Spleen (tissue), 7 donors: Measurements from ENCODE around the gene CCDC180.

Source experiments
- CTCF ChIP-seq, 11 experiments: fragments of 200-600 bp in 7 of 11; fragments of 450-650 bp in 4 of 11; sonication (generic) in 4 of 11; IDR thresholded peaks in 8 of 11; conservative IDR thresholded peaks in 3 of 11; 1 replicate in 7 of 11; 2 replicates in 4 of 11; pipeline versions ENCODE4 v1.4.0 to v1.8.0; 2016 to 2021; ENCODE audit warnings: antibody characterized with exemption in 11 of 11, inconsistent platforms in 4 of 11, mild to moderate bottlenecking in 1 of 11
- POLR2A ChIP-seq, 3 donors: fragments of 450-650 bp; IDR thresholded peaks; one replicate each; pipeline ENCODE4 v1.5.1; 2017; ENCODE audit warnings: antibody characterized with exemption in 3 of 3, mild to moderate bottlenecking in 1 of 3
- donor health status: DM: no; HTN: no; CAD: no; lungs with moderate emphysema.
- donor health status: DM: no; HTN: no; CAD: no.
- donor health status: DM: no; HTN: no; CAD: no.

- no peak for TF ChIP-seq CTCF (IDR thresholded peaks at IDR 0.05 in 8 of 11, conservative IDR thresholded peaks at IDR 0.05 in 3 of 11)
- TF ChIP-seq POLR2A (IDR thresholded peaks at IDR 0.05), result no peak
Measured at GRCh38 chr9:97271292-97271691, 36.2 kb upstream of the CCDC180 start.
